GM04503 (cell line): ENCODE data around the gene HGFAC.

ENCODE experiments used
- DNase-seq: peaks from one replicate; pipeline ENCODE4 v3.0.0-alpha.2; 2012; ENCODE audit warnings: low read depth

The HGFAC gene

DNA sequence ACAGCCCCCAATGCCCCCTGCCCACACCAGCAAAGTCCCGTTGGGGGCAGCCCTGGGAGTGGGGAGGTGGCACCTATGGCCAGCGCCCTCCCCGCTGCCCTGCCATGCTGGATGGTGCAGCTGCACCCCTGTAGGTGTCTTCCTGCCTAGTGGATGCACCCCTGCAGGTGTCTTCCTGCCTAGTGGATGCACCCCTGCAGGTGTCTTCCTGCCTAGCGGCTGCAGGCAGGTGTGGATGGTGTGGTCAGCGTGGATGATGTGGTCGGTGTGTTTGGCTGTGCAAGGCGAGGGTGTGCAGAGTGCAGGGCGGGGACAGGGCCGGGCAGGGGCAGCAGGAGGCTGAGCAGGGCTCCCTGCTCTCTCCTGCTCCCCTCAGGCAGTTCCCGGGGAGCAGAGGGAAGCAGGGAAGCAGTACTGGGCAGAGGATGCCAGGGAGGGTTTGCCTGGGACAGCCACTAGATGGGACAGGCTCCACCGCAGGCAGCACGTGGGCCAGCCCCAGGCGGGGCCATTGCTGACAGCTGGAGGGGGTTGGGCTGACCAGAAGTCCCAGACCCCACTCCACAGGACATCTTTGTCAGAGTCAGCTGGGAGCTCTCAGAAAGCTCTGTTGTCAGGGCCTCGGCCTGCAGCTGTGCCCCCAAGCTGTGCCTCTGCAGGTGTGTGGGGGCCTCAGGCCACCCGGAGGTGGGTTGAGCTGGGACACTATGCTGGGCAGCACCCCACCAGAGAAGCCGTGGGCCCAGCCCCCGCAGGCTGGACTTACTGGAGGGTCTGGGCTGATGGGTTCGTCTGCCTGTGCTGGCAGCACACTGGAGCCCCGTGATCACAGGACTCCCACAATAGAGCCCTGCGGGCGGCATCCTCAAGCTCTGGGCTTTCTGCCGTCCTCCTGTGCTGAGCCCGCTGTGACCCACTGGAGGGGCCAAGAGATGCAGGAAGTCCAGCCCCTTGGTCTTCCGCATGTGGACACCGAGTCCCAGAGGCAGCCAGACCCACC, 45.1 kb downstream of the HGFAC start:
- DNase-seq = no peak

DNA sequence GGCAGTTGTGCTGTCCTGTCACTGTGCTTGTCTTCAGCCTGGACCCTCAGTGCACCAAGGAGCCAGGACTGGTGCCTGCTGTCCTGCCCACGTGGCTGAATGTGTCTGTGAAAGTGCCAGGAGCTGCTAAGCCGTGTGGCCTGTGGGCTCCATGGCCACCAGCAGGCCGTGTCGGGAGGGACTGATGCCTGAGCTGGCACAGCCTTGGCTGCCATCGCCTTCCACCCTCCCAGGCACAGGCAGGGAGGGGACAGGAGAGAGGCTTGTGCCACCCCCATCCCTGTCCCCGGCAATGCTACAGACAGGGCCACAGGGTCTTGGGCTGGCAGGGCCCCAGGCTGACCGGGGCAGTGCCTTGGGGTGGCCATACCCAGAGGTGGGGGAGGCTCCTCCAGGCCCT, 46.1 kb downstream of the HGFAC start:
- DNase-seq = no peak

DNA sequence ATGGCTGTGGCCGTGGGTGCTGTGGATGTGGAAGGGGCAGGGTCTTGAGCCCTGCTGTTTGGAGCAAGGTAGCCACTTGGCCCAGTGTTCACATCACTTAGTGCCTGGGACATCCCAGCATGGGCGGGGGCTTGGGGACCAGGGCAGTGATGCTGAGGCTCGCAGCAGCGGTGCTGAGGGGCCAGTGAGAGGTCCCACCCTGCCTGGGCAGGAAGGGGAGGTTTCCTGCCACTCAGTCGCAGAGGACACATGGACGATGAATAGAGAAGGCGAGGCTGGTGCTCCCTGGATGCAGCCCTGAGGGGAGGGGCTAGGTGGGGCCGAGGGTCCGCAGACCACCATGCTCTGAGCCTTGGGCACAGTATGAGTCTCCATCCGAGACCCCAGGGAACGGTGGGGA, 47.1 kb downstream of the HGFAC start:
- no peak for DNase-seq

DNA sequence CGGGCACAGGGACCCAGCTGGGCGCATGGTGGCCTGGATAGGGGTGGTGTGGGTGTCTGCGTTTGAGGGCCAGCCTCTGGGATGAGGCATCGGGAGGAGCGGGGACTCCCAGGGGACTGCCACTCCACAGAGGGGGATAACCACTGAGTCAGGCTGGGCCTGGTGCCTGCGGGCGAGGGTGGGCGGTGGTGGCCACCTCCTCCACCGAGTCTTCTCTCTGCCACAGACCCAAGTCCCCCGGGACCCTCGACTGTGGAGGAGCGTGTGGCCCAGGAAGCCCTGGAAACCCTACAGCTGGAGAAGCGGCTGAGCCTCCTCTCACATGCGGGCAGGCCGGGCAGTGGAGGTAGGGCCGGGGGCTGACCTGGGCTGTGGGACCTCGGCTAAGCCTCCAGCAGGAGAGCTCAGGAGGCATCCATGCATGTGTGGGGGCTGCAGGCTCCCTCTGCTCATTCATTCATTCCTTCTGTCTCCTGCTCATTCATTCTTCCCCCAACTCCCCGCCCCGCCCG, 47.7 kb downstream of the HGFAC start:
- DNase-seq = no peak

DNA sequence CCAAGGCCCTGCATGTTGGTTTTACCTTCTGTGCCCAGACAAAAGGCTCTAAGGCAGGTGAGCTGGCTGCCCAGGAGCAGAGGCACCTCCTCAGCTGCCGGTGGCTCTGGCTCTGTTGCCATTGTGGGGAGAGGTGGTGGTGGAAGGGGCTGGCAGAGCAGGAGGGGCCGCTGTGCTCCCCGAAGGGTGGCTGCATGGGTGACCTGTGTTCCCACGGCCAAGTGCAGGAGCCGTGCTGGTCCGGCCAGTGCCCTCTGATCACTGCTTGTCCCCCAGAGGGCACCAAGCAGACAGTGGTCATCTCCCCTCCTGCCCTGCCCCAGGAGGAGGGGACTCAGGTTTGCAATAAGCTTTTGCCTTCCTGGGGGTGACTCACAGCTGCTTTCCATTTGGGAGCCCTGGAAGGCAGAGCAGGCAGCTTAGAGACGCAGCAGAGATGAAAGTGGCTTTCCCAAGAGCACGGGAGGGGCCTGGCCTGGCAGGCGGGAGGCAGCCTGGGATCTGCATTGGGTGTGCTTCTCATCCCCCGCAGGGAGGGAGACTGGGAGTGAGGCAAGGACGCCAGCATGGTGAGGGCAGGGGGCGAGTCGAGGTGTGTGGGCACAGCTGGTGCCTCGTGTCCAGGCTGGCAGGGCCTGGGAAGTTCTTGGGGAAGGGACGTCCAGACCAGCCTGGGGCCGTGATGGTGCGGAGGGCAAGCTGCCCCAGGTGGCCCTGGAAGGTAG, 50.1 kb downstream of the HGFAC start:
- DNase-seq = peak; percentile 19

DNA sequence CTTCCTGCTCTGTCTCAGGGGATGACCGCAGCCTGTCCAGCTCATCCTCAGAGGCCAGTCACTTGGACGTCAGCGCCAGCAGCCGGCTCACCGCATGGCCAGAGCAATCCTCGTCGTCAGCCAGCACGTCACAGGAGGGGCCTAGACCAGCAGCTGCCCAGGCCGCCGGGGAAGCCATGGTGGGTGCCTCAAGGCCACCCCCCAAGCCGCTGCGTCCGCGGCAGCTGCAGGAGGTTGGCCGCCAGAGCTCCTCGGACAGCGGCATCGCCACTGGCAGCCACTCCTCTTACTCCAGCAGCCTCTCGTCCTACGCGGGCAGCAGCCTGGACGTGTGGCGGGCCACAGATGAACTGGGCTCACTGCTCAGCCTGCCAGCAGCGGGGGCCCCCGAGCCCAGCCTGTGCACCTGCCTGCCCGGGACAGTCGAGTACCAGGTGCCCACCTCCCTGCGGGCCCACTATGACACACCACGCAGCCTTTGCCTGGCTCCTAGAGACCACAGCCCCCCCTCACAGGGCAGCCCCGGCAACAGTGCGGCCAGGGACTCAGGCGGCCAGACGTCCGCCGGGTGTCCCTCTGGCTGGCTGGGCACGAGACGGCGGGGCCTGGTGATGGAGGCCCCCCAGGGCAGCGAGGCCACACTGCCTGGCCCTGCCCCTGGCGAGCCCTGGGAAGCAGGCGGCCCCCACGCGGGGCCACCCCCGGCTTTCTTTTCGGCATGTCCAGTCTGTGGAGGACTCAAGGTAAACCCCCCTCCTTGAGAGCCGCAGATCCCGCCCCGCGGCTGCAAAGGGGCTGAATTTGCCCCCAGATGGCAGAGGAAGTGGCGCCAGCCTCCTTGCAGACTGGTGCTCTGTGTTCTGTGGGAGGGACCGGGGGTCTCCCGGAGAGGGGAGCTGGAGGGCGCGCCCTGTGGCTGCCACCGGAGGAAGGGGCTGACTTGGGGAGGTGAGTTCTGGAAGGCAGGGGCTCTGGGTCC, 51.3 kb downstream of the HGFAC start:
- DNase-seq = no peak

DNA sequence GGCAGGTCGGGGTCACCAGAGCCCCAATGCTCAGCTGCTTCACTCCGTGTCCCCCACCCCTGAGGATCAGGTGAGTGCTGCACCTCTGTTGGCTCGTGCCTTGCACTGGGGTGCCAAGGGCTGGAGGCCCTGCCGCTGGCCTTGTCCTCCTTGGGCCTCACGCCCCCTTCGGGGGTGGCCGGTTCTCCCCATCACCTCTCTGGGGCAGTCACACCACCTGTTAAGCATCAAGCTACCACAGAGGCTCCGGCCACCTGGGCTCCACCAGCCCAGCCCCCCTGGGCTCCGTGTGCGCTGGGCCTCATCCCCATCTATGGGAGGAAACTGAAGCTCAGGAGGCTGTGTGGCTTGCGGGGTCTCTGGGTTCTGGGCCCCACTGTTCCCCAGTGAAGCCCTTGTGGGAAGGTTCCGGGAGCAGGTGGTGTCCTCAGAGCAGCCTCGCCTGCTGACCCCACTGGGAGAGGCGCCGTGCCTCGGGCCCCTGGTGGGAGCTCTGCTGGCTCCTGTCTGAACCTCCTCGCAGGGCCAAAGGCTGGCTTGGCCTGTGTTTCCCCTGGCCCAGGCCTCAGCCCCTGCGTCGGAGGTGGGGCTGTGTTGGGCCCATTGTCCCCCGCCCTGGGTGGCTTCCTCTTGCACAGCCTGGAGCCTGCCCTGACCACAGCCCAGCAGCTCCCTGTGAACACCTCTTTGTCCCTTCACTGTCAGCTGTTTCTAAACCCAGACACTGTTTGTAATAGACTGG, 52.1 kb downstream of the HGFAC start:
- no peak for DNase-seq

DNA sequence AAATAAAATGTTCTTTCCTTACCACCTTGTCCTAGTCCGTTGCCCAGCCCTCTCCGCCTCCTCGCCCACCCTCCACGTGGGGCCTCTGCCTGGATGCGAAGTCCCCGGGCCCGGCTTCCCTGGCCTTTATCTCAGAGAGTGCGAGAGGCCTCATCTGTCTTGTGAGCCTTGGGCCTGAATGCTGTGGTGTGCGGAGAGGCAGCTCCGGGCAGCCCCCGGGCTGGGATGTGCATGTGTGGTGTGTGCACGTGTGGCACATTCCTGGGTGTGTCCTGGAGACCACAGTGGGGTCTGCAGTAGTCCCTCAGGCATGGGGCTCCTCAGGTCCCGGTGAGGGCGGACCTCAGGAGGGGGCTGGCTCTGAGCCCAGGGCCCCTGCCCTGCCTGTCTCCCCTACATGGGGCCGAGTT, 52.7 kb downstream of the HGFAC start:
- no peak for DNase-seq

DNA sequence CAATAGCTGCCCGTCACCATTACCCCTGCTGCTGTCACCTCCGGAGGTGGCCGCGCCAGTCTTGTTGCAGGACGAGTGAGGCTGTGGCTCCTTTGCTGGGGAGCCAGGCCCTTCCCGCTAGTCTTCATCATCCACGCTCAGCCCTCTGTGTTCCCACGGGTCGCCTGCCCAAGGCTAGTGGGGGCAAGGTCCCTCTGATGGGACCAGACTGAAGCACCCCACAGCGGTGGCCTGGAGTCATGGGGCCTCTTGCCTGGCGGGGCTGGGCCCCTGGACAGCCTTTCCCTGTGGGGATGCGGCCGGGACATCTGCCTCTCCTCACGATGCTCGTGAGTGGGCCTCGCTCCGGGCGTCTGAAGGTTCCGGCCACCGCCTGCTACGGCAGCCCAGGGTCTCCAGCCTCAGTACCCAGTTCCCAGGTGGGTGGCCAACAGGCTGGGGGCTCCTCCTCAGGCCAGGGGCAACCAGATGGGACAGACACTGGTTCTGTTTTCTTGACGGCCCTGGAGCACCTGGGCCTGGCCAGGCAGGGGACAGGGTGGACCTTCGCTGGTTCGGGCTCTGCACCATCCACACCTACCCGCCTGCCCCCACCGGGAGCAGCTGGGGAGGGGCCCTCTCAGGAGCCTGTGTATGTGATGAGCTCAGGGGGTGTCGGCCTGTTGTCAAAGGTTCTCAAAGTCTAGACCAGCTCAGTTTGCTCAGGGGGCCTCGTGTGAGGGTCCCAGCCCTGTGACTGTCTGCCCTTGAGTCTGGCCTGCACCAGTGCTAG, 53.6 kb downstream of the HGFAC start:
- DNase-seq = no peak

DNA sequence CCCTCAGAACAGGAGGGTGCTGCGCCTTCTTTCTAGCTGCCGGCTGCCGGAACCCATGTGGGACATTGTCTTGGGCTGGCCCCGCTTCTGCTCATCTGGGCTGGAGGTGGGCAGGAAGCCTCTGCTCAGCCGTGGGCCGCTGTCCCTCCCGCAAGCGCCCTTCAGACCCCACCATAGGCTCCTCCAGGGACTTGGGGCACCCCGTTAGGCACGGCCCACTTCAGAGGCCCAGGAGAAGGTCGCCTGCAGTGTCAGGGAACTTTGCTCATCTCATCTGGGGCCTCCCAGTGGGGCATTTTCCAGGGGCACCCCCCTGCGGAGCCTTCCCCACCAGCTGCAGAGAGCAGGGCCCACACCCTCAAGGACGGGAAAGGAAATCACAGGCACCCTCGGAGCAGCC, 54.3 kb downstream of the HGFAC start:
- no peak for DNase-seq

DNA sequence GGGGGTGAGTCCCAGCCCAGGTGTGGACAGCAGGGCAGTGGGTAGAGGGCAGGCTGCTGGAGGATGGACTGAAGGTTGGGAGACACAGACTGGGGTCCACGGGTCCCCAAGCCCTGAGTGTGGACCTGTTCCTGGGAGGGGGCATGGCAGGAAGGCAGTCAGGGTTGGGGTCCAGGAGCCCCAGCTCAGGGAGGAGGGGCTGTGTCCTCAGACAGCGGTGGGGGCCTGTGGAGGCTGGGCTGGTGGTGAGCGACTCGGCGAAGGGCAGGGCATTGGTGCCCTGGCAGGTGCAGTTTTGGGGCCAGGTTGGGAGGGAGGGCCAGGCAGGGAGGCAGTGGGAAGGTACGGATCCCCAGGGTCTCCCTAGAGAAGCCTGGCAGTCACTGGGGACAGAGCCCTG, 55.3 kb downstream of the HGFAC start:
- no peak for DNase-seq

DNA sequence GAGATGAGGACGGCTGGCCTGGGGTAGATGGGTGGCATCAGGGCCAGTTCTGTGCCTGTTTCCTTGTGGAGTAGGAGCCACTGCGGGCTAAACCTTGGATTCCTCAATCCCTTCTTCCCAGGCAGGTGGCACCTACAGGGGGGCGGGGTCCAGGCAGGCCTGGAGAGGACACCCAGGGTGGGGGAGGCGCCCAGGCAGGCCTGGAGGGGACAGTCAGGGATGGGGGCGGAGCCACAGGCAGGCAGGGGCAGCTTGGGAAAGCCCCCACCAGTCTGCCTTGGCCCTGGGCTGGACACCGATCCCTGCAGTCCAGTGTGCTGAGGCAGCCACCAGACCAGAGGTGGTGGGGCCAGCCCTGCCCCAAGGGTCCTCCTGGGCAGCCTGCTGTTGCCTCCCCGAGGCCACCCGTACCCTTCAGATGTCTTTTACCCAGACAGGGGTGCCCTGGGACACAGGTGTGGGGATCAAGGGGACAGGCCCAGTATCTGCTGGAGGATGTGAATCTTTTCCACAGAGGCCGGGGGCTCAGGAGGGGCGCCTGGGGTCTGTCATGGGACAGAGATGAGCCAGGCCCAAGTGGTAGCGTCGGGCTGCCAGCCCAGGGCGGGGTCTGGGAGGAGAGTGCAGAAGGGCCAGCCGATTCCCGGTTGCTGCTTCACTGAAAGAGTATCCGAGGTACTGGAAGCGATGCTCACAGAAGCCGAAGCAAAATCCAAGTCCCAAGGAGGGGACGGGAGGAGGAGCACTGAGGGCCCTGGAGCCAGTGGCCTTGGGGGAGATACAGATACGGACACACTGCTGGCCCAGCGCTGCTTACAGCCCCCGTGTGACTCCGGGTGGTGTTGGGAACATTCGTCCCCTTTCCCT, 56.0 kb downstream of the HGFAC start:
- DNase-seq = no peak

DNA sequence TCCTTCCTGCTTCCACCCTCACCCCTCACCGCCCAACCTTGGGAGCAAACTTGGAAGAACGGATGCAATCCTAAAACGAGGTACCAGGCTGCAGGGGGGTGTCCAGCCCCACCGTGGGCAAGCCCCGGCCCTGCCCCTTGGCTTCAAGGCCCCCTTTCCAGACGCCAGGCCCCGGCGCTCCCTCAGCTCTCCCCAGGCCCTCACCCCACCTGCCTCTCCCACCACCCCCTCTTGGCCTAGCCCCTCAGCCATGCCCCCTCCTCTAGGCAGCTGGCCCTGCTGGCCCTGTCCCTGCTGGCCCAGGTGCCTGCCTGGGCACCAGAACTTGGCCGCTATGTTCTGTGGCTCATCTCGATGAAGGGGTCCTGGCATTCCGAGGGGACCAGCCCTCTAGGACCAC, 56.6 kb downstream of the HGFAC start:
- no peak for DNase-seq
